GM12891 (cell line): ENCODE measurements around the gene RNF144A.

Source experiments
- PAX5 ChIP-seq: IDR thresholded peaks from 2 replicates; pipeline ENCODE4 v1.6.1; 2011; ENCODE audit warnings: low read length, moderate library complexity, mild to moderate bottlenecking; ENCODE audit not compliant: insufficient read depth, severe bottlenecking
- POLR2A ChIP-seq: IDR thresholded peaks from 2 replicates; pipeline ENCODE4 v1.6.1; 2011; ENCODE audit warnings: low read depth, low read length, control low read depth
- POLR2AphosphoS5 ChIP-seq: IDR thresholded peaks from 2 replicates; pipeline ENCODE4 v1.6.1; 2011; ENCODE audit warnings: low read depth, low read length, control low read depth
- SPI1 ChIP-seq: IDR thresholded peaks from 2 replicates; pipeline ENCODE4 v1.6.1; 2011; ENCODE audit warnings: low read depth, low read length, control low read depth

GRCh38 chr2:7022492-7023385 is 105.5 kb downstream of the RNF144A start:
- no peak for TF ChIP-seq POLR2A
- no peak for TF ChIP-seq SPI1
- TF ChIP-seq POLR2AphosphoS5: no peak
- no peak for TF ChIP-seq PAX5
